ENCODE measurements around the gene BHLHE23. TPM values are rescaled to one million over a fixed set of nuclear protein-coding genes. Genes with fewer than 3 reads are reported as not detected.

The BHLHE23 gene
- total RNA-seq, 1 donor from 2014 or later, result not detected

GRCh38 chr20:62975251-62975760 is 31.5 kb downstream of the BHLHE23 start:
- Histone ChIP-seq H2AFZ (replicated peaks) (no peak overlapping the region), H4K20me1 (ENCODE audit: low read depth) (peaks cover 8% of the 10 kb centered on the region), H3K36me3 (no peaks in the 10 kb centered on the region), H3K27ac (no peak overlapping the region), H3K4me3 (no peak overlapping the region), H3K4me2 (no peak overlapping the region), H3K27me3 (peaks cover 63% of the 10 kb centered on the region), H3K9me3 (ENCODE audit: low read depth) (no peaks in the 10 kb centered on the region), H3K4me1 (peaks cover 20% of the 10 kb centered on the region), H3K79me2 (ENCODE audit: low read depth) (no peaks in the 10 kb centered on the region), H3K9ac (no peak overlapping the region), H3F3A (ENCODE audit: low read depth) (peaks cover 16% of the 10 kb centered on the region)
- TF ChIP-seq CTCF (IDR thresholded peaks at IDR 0.05), result no peak
- TF ChIP-seq EZH2 (IDR thresholded peaks at IDR 0.05), result no peak
- TF ChIP-seq EZH2phosphoT487 (IDR thresholded peaks at IDR 0.05), result no peak
- Mint-ChIP-seq H3K36me3 (no peaks in the 10 kb centered on the region), H3K4me3 (peak overlapping the region; percentile 53), H3K9me3 (no peaks in the 10 kb centered on the region), H3K27me3 (ENCODE audit: insufficient read depth, low read depth) (peaks cover 48% of the 10 kb centered on the region), H3K27ac (no peak overlapping the region), H3K4me1 (peaks cover 42% of the 10 kb centered on the region)
- no peak for DNase-seq (ENCODE audit: low spot score)

GRCh38 chr20:62972845-62973745 is 33.7 kb downstream of the BHLHE23 start:
- H3K4me3 ChIP-seq, result peak overlapping the region; percentile 36
- H3K9ac ChIP-seq, result no peak overlapping the region
- no peaks in the 10 kb centered on the region for H3K36me3 ChIP-seq
- peak overlapping the region; percentile 77 for H3K4me2 ChIP-seq
- H3K4me1 ChIP-seq, result peaks cover 11% of the 10 kb centered on the region
- no peak overlapping the region for H3K27ac ChIP-seq
- peaks cover 58% of the 10 kb centered on the region for H3K27me3 ChIP-seq
- H2AFZ ChIP-seq (replicated peaks), result no peak overlapping the region
- H3F3A ChIP-seq (ENCODE audit: low read depth), result peaks cover 6% of the 10 kb centered on the region
- no peak overlapping the region for H3K27ac Mint-ChIP-seq
- peak overlapping the region; percentile 72 for H3K4me3 Mint-ChIP-seq
- no peaks in the 10 kb centered on the region for H3K9me3 Mint-ChIP-seq
- no peaks in the 10 kb centered on the region for H3K9me3 ChIP-seq (ENCODE audit: low read depth)
- peaks cover 42% of the 10 kb centered on the region for H3K27me3 Mint-ChIP-seq (ENCODE audit: insufficient read depth, low read depth)
- peaks cover 8% of the 10 kb centered on the region for H4K20me1 ChIP-seq (ENCODE audit: low read depth)
- DNase-seq (ENCODE audit: low spot score), result peak; percentile 45
- no peaks in the 10 kb centered on the region for H3K79me2 ChIP-seq (ENCODE audit: low read depth)
- peaks cover 28% of the 10 kb centered on the region for H3K4me1 Mint-ChIP-seq
- no peaks in the 10 kb centered on the region for H3K36me3 Mint-ChIP-seq
- TF ChIP-seq EZH2 (IDR thresholded peaks at IDR 0.05) (peak; percentile 81), EZH2phosphoT487 (IDR thresholded peaks at IDR 0.05) (no peak), CTCF (IDR thresholded peaks at IDR 0.05) (no peak)

GRCh38 chr20:62971950-62972844 is 34.6 kb downstream of the BHLHE23 start:
- H3K9me3 Mint-ChIP-seq, result no peaks in the 10 kb centered on the region
- peaks cover 58% of the 10 kb centered on the region for H3K27me3 ChIP-seq
- peaks cover 11% of the 10 kb centered on the region for H3K4me1 ChIP-seq
- H4K20me1 ChIP-seq (ENCODE audit: low read depth), result peaks cover 8% of the 10 kb centered on the region
- H3K79me2 ChIP-seq (ENCODE audit: low read depth), result no peaks in the 10 kb centered on the region
- no peak overlapping the region for H3K9ac ChIP-seq
- peaks cover 40% of the 10 kb centered on the region for H3K27me3 Mint-ChIP-seq (ENCODE audit: insufficient read depth, low read depth)
- H3K4me3 Mint-ChIP-seq, result peak overlapping the region; percentile 72
- no peak overlapping the region for H2AFZ ChIP-seq (replicated peaks)
- peak overlapping the region; percentile 77 for H3K4me2 ChIP-seq
- H3K36me3 ChIP-seq, result no peaks in the 10 kb centered on the region
- H3K4me1 Mint-ChIP-seq, result peaks cover 28% of the 10 kb centered on the region
- H3F3A ChIP-seq (ENCODE audit: low read depth), result peaks cover 6% of the 10 kb centered on the region
- H3K9me3 ChIP-seq (ENCODE audit: low read depth), result no peaks in the 10 kb centered on the region
- peak overlapping the region; percentile 36 for H3K4me3 ChIP-seq
- TF ChIP-seq CTCF (IDR thresholded peaks at IDR 0.05) (peak; percentile 80), EZH2 (IDR thresholded peaks at IDR 0.05) (no peak)
- peak; percentile 93 for DNase-seq (ENCODE audit: low spot score)
- H3K27ac Mint-ChIP-seq, result peak overlapping the region; percentile 29
- no peak overlapping the region for H3K27ac ChIP-seq
- no peaks in the 10 kb centered on the region for H3K36me3 Mint-ChIP-seq
